K562 (cell line): ENCODE results near the gene SANBR. TPM values are rescaled to one million over a fixed set of nuclear protein-coding genes. Genes with fewer than 3 reads are reported as not detected.

Experiments used
- CGGBP1 ChIP-seq: fragments of 250-450 bp; sonication (Bioruptor Pico); IDR thresholded peaks from 2 replicates; pipeline ENCODE4 v1.9.0; 2021; ENCODE audit warnings: mild to moderate bottlenecking
- FOXP1 ChIP-seq: sonication (generic); formaldehyde crosslinking; IDR thresholded peaks from 2 replicates; pipeline ENCODE4 v1.8.0; 2022; ENCODE audit warnings: mild to moderate bottlenecking, missing genetic modification reagents
- GMEB1 ChIP-seq: fragments of 250-450 bp; sonication (Bioruptor Pico); IDR thresholded peaks from 2 replicates; pipeline ENCODE4 v1.4.0; 2020; ENCODE audit warnings: mild to moderate bottlenecking
- HOXB6 ChIP-seq: fragments of 250-450 bp; sonication (Bioruptor Pico); IDR thresholded peaks from 2 replicates; pipeline ENCODE4 v1.5.1; 2022; ENCODE audit warnings: mild to moderate bottlenecking, borderline replicate concordance
- KHSRP ChIP-seq: fragments of 450-650 bp; IDR thresholded peaks from 2 replicates; pipeline ENCODE4 v1.6.1; 2017
- PHF21A ChIP-seq: fragments of 450-650 bp; IDR thresholded peaks from 2 replicates; pipeline ENCODE4 v1.6.1; 2017; ENCODE audit warnings: low read depth, borderline replicate concordance
- RBFOX2 ChIP-seq: fragments of 200-400 bp; formaldehyde crosslinking; IDR thresholded peaks from 2 replicates; pipeline ENCODE4 v1.6.1; 2017; ENCODE audit warnings: low read depth, mild to moderate bottlenecking, low read length, moderate library complexity
- THAP7 ChIP-seq: fragments of 250-450 bp; sonication (Bioruptor Pico); IDR thresholded peaks from 2 replicates; pipeline ENCODE4 v1.5.0; 2021
- ZFPM2 ChIP-seq: fragments of 250-450 bp; sonication (Bioruptor Pico); IDR thresholded peaks from 2 replicates; pipeline ENCODE4 v1.5.1; 2022; ENCODE audit warnings: mild to moderate bottlenecking
- ZNF124 ChIP-seq: sonication (generic); formaldehyde crosslinking; IDR thresholded peaks from 2 replicates; pipeline ENCODE4 v1.8.1; 2022; ENCODE audit warnings: missing genetic modification reagents
- ZNF586 ChIP-seq: fragments of 450-650 bp; formaldehyde crosslinking; conservative IDR thresholded peaks from 2 replicates; pipeline ENCODE4 v1.4.0; 2020; ENCODE audit warnings: mild to moderate bottlenecking, moderate library complexity
- ZNF695 ChIP-seq: fragments of 450-650 bp; formaldehyde crosslinking; IDR thresholded peaks from 2 replicates; pipeline ENCODE4 v1.4.0; 2020; ENCODE audit warnings: mild to moderate bottlenecking, moderate library complexity
- ZNF696 ChIP-seq: fragments of 250-450 bp; sonication (Bioruptor Pico); conservative IDR thresholded peaks from 2 replicates; pipeline ENCODE4 v1.4.0; 2020; ENCODE audit warnings: mild to moderate bottlenecking, moderate library complexity
- ZNF76 ChIP-seq: fragments of 250-450 bp; sonication (Bioruptor Pico); IDR thresholded peaks from 2 replicates; pipeline ENCODE4 v1.4.0; 2020; ENCODE audit warnings: mild to moderate bottlenecking, moderate library complexity, borderline replicate concordance
- polyA plus RNA-seq, 8 experiments: library from polyadenylated mRNA; depleted of rRNA in 4 of 8; stranded (reverse) in 5 of 8; unstranded in 3 of 8; fragments of >200 nt; fragmentation: Nextera tagmentation in 2 of 8; fragmentation: Illumina TruSeq in 1 of 8; extraction: Ambion mirVana in 2 of 8; extraction: Trizol in 1 of 8; gene quantifications; 2 replicates each; pipeline versions ENCODE4 v1.2.1 to v1.2.3, GENCODE V29; 2011 to 2014; ENCODE audit warnings: inconsistent platforms in 1 of 8, missing spikeins in 1 of 8
- total RNA-seq, 7 experiments: library from RNA; depleted of rRNA in 6 of 7; stranded (reverse); fragments of >200 nt in 6 of 7; fragmentation: Illumina TruSeq in 2 of 7; extraction: Trizol in 2 of 7; gene quantifications; 2 replicates each; pipeline versions ENCODE4 v1.2.1 to v1.2.3, GENCODE V29; 2011 to 2021; ENCODE audit warnings: low replicate concordance in 1 of 7
- TF ChIP-seq, protein P1 (sequence below), 2 experiments: fragments of 450-650 bp; IDR thresholded peaks; 2 replicates each; pipeline ENCODE4 v1.6.1; 2018; ENCODE audit warnings: mild to moderate bottlenecking in 2 of 2, low read depth in 1 of 2; ENCODE audit not compliant: partially characterized antibody in 2 of 2
- TF ChIP-seq, protein P2 (sequence below): fragments of 450-650 bp; IDR thresholded peaks from 2 replicates; pipeline ENCODE4 v1.6.1; 2016; ENCODE audit warnings: antibody characterized with exemption

Gene SANBR
- total and polyA plus RNA-seq, 9 of the 15 experiments (the other 6 are each of a cell fraction or from before 2014, with no cell fraction given), result 1.5 to 7.7 (median 6.2) TPM

GRCh38 chr2:61065714-61066709 is at the start of gene SANBR (continued):
- TF ChIP-seq, protein P1, sequence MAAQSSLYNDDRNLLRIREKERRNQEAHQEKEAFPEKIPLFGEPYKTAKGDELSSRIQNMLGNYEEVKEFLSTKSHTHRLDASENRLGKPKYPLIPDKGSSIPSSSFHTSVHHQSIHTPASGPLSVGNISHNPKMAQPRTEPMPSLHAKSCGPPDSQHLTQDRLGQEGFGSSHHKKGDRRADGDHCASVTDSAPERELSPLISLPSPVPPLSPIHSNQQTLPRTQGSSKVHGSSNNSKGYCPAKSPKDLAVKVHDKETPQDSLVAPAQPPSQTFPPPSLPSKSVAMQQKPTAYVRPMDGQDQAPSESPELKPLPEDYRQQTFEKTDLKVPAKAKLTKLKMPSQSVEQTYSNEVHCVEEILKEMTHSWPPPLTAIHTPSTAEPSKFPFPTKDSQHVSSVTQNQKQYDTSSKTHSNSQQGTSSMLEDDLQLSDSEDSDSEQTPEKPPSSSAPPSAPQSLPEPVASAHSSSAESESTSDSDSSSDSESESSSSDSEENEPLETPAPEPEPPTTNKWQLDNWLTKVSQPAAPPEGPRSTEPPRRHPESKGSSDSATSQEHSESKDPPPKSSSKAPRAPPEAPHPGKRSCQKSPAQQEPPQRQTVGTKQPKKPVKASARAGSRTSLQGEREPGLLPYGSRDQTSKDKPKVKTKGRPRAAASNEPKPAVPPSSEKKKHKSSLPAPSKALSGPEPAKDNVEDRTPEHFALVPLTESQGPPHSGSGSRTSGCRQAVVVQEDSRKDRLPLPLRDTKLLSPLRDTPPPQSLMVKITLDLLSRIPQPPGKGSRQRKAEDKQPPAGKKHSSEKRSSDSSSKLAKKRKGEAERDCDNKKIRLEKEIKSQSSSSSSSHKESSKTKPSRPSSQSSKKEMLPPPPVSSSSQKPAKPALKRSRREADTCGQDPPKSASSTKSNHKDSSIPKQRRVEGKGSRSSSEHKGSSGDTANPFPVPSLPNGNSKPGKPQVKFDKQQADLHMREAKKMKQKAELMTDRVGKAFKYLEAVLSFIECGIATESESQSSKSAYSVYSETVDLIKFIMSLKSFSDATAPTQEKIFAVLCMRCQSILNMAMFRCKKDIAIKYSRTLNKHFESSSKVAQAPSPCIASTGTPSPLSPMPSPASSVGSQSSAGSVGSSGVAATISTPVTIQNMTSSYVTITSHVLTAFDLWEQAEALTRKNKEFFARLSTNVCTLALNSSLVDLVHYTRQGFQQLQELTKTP (IDR thresholded peaks at IDR 0.05; ENCODE audit: low read depth in 1 of 2, partially characterized antibody in 2 of 2), result no peak
- no peak for TF ChIP-seq ZNF695 (CRISPR knock-in tag)
- no peak for TF ChIP-seq ZNF586 (CRISPR knock-in tag)
- 0 out of 2 replicates have a peak, but pooled peaks have one; percentile 13 for TF ChIP-seq CGGBP1 (CRISPR knock-in tag)
- no peak for TF ChIP-seq ZFPM2
- peak; percentile 53 for TF ChIP-seq GMEB1 (CRISPR knock-in tag)
- no peak for TF ChIP-seq PHF21A
- TF ChIP-seq, protein P2, sequence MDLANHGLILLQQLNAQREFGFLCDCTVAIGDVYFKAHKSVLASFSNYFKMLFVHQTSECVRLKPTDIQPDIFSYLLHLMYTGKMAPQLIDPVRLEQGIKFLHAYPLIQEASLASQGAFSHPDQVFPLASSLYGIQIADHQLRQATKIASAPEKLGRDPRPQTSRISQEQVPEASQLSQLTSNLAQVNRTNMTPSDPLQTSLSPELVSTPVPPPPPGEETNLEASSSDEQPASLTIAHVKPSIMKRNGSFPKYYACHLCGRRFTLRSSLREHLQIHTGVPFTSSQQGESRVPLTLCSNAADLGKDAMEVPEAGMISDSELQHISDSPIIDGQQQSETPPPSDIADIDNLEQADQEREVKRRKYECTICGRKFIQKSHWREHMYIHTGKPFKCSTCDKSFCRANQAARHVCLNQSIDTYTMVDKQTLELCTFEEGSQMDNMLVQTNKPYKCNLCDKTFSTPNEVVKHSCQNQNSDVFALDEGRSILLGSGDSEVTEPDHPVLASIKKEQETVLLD, result no peak
- no peak for TF ChIP-seq THAP7 (CRISPR knock-in tag)
- no peak for TF ChIP-seq ZNF696 (CRISPR knock-in tag)
- 0 out of 2 replicates have a peak, but pooled peaks have one; percentile 52 for TF ChIP-seq ZNF124
- no peak for TF ChIP-seq HOXB6 (CRISPR knock-in tag)
- TF ChIP-seq KHSRP, result no peak
- peak; percentile 71 for TF ChIP-seq RBFOX2
- no peak for TF ChIP-seq ZNF76 (CRISPR knock-in tag)
- TF ChIP-seq FOXP1 (CRISPR knock-in tag), result no peak
